ENCODE data around the gene C22orf31.

Gene C22orf31

DNA sequence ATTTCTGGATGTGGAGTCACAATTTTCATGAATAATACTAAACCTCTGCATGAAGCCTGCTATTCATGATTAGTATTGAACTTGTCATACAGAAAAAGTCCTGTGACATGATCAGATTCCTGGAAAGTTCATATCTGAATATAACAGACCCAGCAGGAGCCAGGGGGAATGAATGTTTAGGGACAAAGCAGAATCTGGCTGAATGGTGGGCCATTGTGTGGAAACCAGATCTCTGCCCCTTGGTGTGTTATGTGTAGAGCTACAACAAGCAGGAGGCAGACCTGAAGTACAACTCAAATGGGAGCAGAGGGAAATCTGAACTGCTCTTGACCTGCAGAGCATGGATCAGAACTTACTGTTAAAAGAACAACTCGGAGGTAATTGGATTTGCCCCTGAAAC, 41.5 kb upstream of the C22orf31 start:
- Mint-ChIP-seq H3K27me3 (ENCODE audit: low read depth, poor library complexity) (no peaks in the 10 kb centered on the region), H3K4me3 (no peak overlapping the region), H3K27ac (no peak overlapping the region), H3K9me3 (no peaks in the 10 kb centered on the region), H3K4me1 (peaks cover 48% of the 10 kb centered on the region), H3K36me3 (ENCODE audit: low read depth) (peaks cover 7% of the 10 kb centered on the region)
- TF ChIP-seq, protein P1, sequence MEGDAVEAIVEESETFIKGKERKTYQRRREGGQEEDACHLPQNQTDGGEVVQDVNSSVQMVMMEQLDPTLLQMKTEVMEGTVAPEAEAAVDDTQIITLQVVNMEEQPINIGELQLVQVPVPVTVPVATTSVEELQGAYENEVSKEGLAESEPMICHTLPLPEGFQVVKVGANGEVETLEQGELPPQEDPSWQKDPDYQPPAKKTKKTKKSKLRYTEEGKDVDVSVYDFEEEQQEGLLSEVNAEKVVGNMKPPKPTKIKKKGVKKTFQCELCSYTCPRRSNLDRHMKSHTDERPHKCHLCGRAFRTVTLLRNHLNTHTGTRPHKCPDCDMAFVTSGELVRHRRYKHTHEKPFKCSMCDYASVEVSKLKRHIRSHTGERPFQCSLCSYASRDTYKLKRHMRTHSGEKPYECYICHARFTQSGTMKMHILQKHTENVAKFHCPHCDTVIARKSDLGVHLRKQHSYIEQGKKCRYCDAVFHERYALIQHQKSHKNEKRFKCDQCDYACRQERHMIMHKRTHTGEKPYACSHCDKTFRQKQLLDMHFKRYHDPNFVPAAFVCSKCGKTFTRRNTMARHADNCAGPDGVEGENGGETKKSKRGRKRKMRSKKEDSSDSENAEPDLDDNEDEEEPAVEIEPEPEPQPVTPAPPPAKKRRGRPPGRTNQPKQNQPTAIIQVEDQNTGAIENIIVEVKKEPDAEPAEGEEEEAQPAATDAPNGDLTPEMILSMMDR (IDR thresholded peaks at IDR 0.05), result no peak
- no peak for DNase-seq

DNA sequence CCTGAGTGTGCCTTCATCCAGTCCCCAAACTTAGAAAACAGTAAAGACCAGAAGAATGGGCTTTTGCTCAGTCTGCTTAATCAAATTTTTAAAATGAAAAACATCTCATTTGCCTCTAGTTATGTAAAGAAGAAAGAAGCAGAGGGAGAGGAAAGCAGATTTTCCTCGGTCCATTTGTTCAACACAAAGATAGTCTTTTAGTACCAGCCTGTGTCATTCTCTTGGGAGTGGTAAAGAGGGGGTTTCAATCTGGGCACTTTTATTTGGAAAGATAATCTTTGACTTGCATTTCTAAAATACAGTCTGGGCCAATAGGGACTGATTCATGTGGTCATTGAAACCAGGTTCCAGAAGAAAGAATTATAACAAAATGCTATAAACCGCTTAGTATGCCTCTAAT, 40.7 kb upstream of the C22orf31 start:
- H3K4me1 Mint-ChIP-seq, result peaks cover 54% of the 10 kb centered on the region
- TF ChIP-seq, protein P1 (IDR thresholded peaks at IDR 0.05), result no peak
- H3K27ac Mint-ChIP-seq, result no peak overlapping the region
- H3K36me3 Mint-ChIP-seq (ENCODE audit: low read depth), result peaks cover 7% of the 10 kb centered on the region
- no peaks in the 10 kb centered on the region for H3K27me3 Mint-ChIP-seq (ENCODE audit: low read depth, poor library complexity)
- no peaks in the 10 kb centered on the region for H3K9me3 Mint-ChIP-seq
- DNase-seq, result no peak
- no peak overlapping the region for H3K4me3 Mint-ChIP-seq

DNA sequence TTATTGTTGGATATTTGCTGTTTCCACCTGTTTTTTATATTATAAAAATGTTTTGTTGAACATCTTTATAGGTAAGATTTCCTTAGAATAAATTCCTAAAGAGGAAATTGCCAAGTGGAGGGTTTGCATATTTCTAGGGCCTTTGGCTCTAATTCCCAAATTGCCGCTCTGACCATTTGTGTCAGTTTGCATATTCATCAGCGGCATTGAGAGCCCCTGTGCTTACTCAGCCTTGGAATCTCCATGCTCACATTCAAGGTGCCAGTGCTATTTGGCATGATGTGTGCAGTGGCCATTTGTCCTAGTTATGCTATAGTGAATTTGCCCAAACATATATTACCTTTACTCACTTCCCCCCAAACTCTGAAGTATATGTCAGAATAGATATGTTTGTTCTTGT, 36.7 kb upstream of the C22orf31 start:
- peaks cover 68% of the 10 kb centered on the region for H3K4me1 Mint-ChIP-seq
- no peak overlapping the region for H3K4me3 Mint-ChIP-seq
- H3K9me3 Mint-ChIP-seq, result no peaks in the 10 kb centered on the region
- peaks cover 2% of the 10 kb centered on the region for H3K27me3 Mint-ChIP-seq (ENCODE audit: low read depth, poor library complexity)
- peaks cover 29% of the 10 kb centered on the region for H3K36me3 Mint-ChIP-seq (ENCODE audit: low read depth)
- no peak for DNase-seq
- TF ChIP-seq, protein P1 (IDR thresholded peaks at IDR 0.05), result no peak
- H3K27ac Mint-ChIP-seq, result no peak overlapping the region

DNA sequence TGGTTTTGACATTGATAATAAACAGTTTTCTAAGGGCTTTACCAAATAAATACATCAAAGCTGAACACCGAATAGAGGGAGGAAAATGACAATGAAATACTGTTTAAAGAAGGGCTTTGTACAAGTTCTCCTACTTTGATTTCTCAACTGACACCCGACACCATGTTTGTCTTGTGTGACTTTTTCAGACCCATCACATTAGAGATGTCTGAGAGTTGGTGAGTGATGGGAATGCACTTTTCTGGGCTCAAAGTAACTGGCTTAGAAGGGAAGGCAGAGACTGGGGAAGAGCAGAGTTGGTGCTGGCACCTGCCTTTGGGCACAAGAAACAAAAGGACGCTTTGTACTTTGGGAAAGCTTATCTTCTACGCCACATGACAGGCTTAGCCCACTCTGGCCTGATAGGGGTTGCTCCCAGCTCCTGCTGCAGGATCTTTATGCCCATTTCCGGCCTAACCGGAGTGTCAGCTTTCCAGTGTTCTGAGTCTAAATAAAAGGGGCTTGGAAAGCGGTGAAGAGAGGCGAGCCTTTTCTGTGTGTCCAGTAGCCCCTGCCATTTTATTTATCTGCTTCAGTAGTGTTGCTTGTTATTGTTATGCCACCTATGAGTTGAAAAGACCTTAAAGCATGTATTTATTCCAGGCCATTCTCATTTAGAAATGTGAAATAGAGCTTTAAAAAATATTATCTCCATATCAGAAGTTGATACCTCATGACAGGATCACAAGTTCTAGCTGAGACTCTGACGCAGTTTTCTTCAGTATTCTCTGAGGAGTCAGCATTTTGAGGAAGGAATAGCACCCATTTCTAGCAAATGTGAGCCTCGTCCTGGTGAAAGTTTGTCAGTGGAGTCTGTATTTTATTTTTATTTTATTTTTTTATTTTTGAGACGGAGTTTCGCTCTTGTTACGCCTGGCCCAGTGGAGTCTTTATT, 35.4 kb upstream of the C22orf31 start:
- TF ChIP-seq, protein P1 (IDR thresholded peaks at IDR 0.05), result no peak
- H3K4me1 Mint-ChIP-seq, result peaks cover 62% of the 10 kb centered on the region
- peak; percentile 28 for DNase-seq
- peaks cover 2% of the 10 kb centered on the region for H3K27me3 Mint-ChIP-seq (ENCODE audit: low read depth, poor library complexity)
- H3K36me3 Mint-ChIP-seq (ENCODE audit: low read depth), result peaks cover 29% of the 10 kb centered on the region
- H3K27ac Mint-ChIP-seq, result peak overlapping the region; percentile 79
- H3K4me3 Mint-ChIP-seq, result peak overlapping the region; percentile 53
- no peaks in the 10 kb centered on the region for H3K9me3 Mint-ChIP-seq

DNA sequence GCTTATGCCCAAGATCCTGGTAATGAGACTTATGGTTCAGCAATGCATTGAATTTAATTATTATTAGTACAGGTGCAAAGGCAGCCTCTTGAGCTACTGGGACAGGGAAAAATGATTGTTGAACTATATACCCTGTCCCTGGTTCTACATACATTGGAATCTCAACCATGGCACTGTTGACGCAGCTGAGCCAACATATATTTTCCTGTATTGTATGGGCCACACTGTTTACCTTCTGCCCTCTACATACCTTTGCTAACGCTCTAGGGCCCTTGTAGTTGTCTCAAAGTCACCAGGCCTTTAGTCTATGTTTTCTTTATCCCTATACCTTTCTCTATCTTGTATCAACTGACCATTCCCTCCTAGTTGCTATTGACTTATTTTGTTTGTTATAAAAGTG, 33.8 kb upstream of the C22orf31 start:
- no peaks in the 10 kb centered on the region for H3K9me3 Mint-ChIP-seq
- H3K27me3 Mint-ChIP-seq (ENCODE audit: low read depth, poor library complexity), result peaks cover 2% of the 10 kb centered on the region
- TF ChIP-seq, protein P1 (IDR thresholded peaks at IDR 0.05), result no peak
- peaks cover 66% of the 10 kb centered on the region for H3K4me1 Mint-ChIP-seq
- no peak overlapping the region for H3K27ac Mint-ChIP-seq
- DNase-seq, result no peak
- no peak overlapping the region for H3K4me3 Mint-ChIP-seq
- peaks cover 29% of the 10 kb centered on the region for H3K36me3 Mint-ChIP-seq (ENCODE audit: low read depth)

Data from nephron progenitor cell (in vitro differentiated cells).